Cardiac fibroblast (primary cell): ENCODE results near the gene USO1.
A peak's percentile ranks its signal among the peaks of the same experiment; 100 is the strongest.
"Not testable (repeated sequence)": the region's sequence is repeated elsewhere in the genome, so short reads cannot be mapped to it uniquely, and the experiment has no call there.

ENCODE experiments used
- DNase-seq, 2 donors: peaks; one replicate each; pipeline versions ENCODE4 v3.0.0 to v3.0.0-alpha.2; 2010; ENCODE audit warnings: low read depth in 2 of 2
- H3K4me3 ChIP-seq, 2 donors: replicated peaks in 1 of 2; 1 replicate in 1 of 2; 2 replicates in 1 of 2; pipeline ENCODE4 v1.5.1; 2011; ENCODE audit warnings: low read depth in 2 of 2, low read length in 2 of 2, mild to moderate bottlenecking in 2 of 2, moderate library complexity in 1 of 2
- TF ChIP-seq, protein P1 (sequence below): IDR thresholded peaks from one replicate; pipeline ENCODE4 v1.5.1; 2011; ENCODE audit warnings: low read depth, mild to moderate bottlenecking, low read length, inconsistent platforms

Gene USO1

DNA sequence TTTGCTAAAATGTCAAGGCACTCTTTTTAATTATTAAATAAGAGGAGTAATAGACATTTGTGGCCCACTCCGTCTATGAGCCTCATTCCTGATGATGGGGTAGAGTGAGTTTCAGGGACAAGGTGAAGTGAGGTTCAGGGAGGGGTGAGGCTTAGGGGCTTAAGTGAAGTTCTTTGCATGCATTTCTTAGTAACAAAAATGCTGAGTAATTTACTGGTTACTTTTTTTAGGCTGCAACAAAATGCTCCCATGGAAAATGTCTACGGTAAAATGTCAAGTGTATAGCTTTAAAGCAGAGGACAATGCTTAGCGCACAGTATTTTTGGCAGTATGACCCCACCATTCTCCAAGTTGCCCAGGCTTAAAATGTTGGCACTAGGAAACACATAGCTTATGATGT, 2.0 kb upstream of the USO1 start:
- no peak for DNase-seq
- TF ChIP-seq, protein P1, sequence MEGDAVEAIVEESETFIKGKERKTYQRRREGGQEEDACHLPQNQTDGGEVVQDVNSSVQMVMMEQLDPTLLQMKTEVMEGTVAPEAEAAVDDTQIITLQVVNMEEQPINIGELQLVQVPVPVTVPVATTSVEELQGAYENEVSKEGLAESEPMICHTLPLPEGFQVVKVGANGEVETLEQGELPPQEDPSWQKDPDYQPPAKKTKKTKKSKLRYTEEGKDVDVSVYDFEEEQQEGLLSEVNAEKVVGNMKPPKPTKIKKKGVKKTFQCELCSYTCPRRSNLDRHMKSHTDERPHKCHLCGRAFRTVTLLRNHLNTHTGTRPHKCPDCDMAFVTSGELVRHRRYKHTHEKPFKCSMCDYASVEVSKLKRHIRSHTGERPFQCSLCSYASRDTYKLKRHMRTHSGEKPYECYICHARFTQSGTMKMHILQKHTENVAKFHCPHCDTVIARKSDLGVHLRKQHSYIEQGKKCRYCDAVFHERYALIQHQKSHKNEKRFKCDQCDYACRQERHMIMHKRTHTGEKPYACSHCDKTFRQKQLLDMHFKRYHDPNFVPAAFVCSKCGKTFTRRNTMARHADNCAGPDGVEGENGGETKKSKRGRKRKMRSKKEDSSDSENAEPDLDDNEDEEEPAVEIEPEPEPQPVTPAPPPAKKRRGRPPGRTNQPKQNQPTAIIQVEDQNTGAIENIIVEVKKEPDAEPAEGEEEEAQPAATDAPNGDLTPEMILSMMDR, result no peak
- no peak overlapping the region for H3K4me3 ChIP-seq

DNA sequence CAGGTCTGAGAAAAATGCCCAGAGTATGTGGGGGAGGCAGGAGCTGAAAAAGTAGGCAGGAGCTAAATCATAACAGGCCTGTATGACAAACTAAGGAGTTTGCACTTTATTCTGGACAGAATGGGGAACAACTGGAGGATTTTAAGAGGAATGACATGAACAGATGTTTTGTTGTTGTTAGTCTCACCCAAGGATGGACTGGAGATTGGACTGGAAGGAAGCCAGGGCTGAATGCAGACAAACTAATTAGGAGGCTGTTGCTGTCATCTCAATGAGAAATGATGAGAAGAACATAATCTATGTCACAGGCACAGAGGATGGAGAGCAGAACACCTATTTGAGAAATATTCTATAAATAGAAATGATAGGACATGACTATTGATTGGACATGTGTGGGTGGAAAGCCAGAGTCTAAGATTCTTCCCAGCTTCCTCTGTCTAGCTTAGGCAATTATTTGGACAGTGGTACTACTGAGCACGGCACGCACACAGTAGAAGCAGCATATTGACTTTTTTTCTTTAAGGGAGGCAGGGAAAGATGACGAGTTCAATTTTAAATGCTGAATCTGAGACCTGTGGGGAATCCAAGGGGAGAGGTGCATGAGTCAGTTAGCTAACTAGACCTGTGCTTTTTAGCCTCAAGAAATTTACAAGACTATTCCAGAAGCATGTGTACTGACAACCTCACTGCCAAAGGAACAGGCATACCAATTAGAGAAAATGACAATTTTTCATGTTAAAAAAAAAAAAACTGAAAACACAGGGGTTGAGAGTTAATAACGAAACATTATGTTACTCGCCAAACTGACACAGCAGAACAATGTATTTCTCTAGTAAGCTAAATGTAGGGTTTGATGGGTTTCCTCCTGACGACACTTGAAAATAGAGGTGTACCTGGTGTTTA, 963 bp upstream of the USO1 start:
- DNase-seq, result peak; percentile 36 to 71
- H3K4me3 ChIP-seq, result peak overlapping the region; percentile 78 to 99
- TF ChIP-seq, protein P1, result no peak

- H3K4me3 ChIP-seq, result peak overlapping the region; percentile 78 to 99
- peak; percentile 77 to 82 for DNase-seq
- TF ChIP-seq, protein P1, result no peak
Measured at GRCh38 chr4:75724867-75725724, 719 bp downstream of the USO1 start.

- H3K4me3 ChIP-seq, result peak overlapping the region; percentile 78 to 99
- not testable (repeated sequence) for DNase-seq
Measured at GRCh38 chr4:75725942-75726538, 1.7 kb downstream of the USO1 start.

- peak; percentile 26 to 30 for DNase-seq
- peak overlapping the region in 1 of 2 donors; percentile 78 for H3K4me3 ChIP-seq
- TF ChIP-seq, protein P1, result no peak
Measured at GRCh38 chr4:75726577-75726976, 2.2 kb downstream of the USO1 start.

GRCh38 chr4:75727073-75727472, 2.7 kb downstream of the USO1 start:
- no peak for DNase-seq
- TF ChIP-seq, protein P1, result no peak
- H3K4me3 ChIP-seq, result peak overlapping the region in 1 of 2 donors; percentile 78
